GM12875 (cell line): ENCODE results near the gene PIGH.

Experiments
- H3K4me3 ChIP-seq: one replicate; pipeline ENCODE4 v1.5.1; 2011; ENCODE audit warnings: low read depth, low read length, control low read depth
- CTCF ChIP-seq: IDR thresholded peaks from 2 replicates; pipeline ENCODE4 v1.5.1; 2011; ENCODE audit warnings: low read depth, mild to moderate bottlenecking, control low read depth, inconsistent platforms, low read length, moderate library complexity, borderline replicate concordance; ENCODE audit not compliant: insufficient read depth

PIGH gene

DNA sequence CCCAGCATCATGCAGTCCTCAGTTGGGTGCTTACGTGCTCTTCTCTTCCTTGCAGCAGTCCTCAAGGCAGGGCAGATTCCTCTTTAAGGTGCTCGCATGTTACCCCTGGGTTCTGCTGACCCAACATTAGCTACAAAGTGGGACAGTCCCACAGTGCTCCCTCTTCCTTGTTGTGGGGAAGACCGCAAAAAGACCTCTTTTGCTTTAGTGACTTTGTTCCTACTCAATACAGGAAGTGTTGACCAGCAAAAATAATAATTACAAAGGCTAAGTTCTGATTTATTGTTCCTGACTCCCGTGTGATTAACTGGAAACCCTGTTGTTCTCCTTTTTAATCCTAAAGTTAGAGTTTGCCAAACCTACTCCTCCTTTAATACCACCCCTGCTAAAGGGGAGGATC, 13.7 kb downstream of the PIGH start:
- H3K4me3 ChIP-seq: no peak overlapping the region
- no peak for TF ChIP-seq CTCF

- H3K4me3 ChIP-seq: no peak overlapping the region
- no peak for TF ChIP-seq CTCF
These were observed 15.1 kb downstream of the PIGH start for GRCh38 chr14:67584978-67585377.

DNA sequence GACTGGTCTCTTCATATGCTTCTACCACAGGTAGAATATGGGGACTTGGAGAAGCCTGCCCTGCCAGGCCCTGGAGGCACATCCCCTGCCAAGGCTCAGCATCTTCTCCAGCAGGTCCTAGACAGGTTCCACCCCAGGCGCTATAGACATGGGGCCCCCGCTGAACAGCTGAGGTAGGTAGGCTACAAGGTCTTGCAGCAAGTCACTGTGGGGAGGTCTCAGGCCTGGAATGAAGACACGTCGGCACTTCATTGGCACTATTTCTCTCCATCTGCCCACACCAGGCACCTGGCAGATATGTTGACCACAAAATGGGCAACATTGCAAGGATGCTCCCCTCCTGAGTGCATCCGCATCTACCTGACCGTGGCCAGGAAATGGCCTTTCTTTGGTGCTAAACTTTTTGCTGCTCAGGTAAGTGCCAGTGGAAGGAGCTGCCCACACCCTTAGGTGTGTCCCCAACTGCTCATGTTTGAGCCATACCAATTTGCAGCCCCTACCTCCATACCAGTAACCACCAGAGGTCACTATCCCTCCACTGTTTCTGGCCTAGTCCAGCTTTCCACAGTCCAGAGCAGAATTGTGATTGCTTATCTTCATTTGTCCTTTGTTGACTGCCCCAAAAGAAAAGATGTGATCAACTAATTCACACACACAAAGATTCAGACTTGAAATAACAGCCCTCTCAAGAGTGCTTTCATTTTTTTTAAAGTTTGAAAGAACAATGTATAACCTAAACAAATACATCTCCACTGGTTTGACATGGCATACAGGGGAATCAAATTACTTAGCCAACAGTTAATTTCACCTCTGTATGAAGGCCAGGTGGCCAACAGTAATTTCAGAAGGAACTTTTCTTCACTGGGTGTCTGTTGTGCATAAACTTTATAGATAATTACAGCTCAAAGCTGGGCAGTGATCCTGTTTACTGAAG, 16.1 kb downstream of the PIGH start:
- TF ChIP-seq CTCF: peak; percentile 70
- no peak overlapping the region for H3K4me3 ChIP-seq

- H3K4me3 ChIP-seq: no peak overlapping the region
- TF ChIP-seq CTCF: no peak
These were observed 18.0 kb downstream of the PIGH start for GRCh38 chr14:67582061-67582460.

DNA sequence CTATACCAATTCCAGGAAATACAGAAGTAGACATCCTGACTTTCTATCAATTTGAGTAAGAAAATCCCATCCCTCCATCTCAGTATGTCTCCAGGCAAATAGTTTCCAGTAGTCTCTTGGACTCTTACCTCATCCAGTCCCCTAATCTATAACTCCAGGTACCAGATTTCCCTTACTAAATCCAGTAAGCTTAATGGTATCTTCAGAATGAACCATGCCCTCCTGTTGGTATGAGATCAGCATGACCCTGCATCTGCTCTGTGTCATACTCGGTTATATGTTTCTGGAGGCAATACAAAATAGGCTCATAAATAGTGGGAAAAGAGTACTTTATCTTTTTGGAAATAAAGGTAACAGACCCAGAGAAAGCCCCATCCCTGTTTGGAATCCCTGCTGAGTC, 18.4 kb downstream of the PIGH start:
- H3K4me3 ChIP-seq: no peak overlapping the region
- TF ChIP-seq CTCF: no peak

GRCh38 chr14:67580336-67581171, 19.5 kb downstream of the PIGH start:
- no peak for TF ChIP-seq CTCF

More at GRCh38 chr14:67580336-67581171, 19.5 kb downstream of the PIGH start:
- H3K4me3 ChIP-seq: no peak overlapping the region
